ENCODE measurements around the gene SRGAP1. TPM values are rescaled to one million over a fixed set of nuclear protein-coding genes. Genes with fewer than 3 reads are reported as not detected.

SRGAP1 gene
- total RNA-seq, 6 donors from 2014 or later: 4.7 to 36.7 (median 14.0) TPM

DNA sequence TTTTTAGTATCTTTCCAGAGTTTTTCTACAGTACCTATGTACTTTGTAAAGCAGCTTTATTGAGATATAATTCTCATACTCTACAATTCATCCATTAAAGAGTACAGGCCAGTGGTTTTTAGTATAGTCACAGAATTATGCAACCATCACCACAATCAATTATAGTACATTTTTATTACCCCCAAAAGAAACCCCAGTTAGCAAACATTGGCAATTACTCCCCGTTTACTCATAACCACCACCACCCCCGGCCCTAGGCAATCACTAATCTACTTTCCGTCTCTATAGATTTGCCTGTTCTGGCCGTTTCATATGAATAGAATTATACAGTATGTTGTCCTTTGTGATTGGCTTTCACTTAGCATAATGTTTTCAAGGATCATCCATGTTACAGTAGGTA lies 257.8 kb downstream of the SRGAP1 start:
- Histone ChIP-seq H3K27me3 (no peaks in the 10 kb centered on the region), H3K4me1 (no peaks in the 10 kb centered on the region), H3K27ac (no peak overlapping the region), H3K36me3 (peaks cover 0 to 8% (median 0%) of the 10 kb centered on the region in 4 donors), H3K9me3 (no peaks in the 10 kb centered on the region), H3K4me3 (no peak overlapping the region)
- WGBS, 2 donors: 80 to 92% methylated on average over 4 of the region's 4 CpGs
- TF ChIP-seq EP300 (IDR thresholded peaks at IDR 0.05) (no peak), POLR2AphosphoS5 (IDR thresholded peaks at IDR 0.05) (no peak), POLR2A (IDR thresholded peaks at IDR 0.05) (no peak)
- TF ChIP-seq, protein P1, sequence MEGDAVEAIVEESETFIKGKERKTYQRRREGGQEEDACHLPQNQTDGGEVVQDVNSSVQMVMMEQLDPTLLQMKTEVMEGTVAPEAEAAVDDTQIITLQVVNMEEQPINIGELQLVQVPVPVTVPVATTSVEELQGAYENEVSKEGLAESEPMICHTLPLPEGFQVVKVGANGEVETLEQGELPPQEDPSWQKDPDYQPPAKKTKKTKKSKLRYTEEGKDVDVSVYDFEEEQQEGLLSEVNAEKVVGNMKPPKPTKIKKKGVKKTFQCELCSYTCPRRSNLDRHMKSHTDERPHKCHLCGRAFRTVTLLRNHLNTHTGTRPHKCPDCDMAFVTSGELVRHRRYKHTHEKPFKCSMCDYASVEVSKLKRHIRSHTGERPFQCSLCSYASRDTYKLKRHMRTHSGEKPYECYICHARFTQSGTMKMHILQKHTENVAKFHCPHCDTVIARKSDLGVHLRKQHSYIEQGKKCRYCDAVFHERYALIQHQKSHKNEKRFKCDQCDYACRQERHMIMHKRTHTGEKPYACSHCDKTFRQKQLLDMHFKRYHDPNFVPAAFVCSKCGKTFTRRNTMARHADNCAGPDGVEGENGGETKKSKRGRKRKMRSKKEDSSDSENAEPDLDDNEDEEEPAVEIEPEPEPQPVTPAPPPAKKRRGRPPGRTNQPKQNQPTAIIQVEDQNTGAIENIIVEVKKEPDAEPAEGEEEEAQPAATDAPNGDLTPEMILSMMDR (IDR thresholded peaks at IDR 0.05): no peak
- ATAC-seq (ENCODE audit: low FRiP score in 2 of 2) (no peak), DNase-seq (no peak)

DNA sequence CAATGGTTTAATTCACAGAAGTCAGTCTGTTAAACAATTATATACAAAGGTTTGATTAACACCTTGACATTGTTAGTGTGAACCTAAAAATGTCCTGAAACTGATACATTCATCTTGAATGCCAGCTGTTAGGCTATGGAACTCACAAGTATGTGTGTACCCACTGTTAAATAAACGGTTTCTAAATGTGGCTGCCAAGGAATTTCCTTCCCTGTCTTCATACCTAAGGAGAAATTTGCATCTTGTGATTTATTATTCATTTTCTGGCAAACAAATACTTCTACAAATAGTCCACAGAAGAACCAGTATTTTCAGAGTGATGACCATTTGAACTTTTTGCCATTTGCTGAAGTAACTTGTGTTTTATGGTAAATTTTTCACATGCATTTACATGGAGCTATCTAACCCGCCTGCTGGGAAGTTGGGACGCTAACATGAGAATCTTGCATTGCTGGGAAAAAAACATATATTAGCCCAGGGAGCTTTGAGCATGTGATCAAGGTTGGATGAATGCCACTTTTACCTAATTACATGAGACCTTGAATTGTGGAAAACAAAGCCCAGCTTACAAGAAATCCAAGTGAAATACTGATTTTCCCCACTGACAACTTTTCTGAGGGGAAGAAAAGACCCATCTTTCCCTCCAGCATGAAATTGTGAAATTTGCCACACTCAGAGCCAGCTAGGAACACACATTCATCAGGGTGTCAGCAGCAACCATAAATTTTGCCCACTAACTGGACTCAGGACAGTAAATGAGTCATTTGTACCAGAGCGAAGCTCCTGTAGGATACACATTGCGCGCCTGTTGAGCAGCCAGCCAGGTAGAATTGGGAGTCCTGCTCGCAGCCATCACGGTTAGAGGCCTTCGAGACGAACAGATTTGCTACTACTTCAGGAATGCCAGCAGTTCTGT lies 259.6 kb downstream of the SRGAP1 start:
- Histone ChIP-seq H3K27ac (no peak overlapping the region), H3K4me1 (no peaks in the 10 kb centered on the region), H3K4me3 (no peak overlapping the region), H3K27me3 (no peaks in the 10 kb centered on the region), H3K9me3 (no peaks in the 10 kb centered on the region), H3K36me3 (no peaks in the 10 kb centered on the region)
- DNase-seq: no peak
- TF ChIP-seq POLR2AphosphoS5 (IDR thresholded peaks at IDR 0.05): no peak
- TF ChIP-seq, protein P1 (IDR thresholded peaks at IDR 0.05): no peak
- no peak for TF ChIP-seq EP300 (IDR thresholded peaks at IDR 0.05)
- no peak for TF ChIP-seq POLR2A (IDR thresholded peaks at IDR 0.05)
- WGBS, 2 donors: 86 to 89% methylated on average over 10 of the region's 10 CpGs
- ATAC-seq (ENCODE audit: low FRiP score in 2 of 2): no peak

DNA sequence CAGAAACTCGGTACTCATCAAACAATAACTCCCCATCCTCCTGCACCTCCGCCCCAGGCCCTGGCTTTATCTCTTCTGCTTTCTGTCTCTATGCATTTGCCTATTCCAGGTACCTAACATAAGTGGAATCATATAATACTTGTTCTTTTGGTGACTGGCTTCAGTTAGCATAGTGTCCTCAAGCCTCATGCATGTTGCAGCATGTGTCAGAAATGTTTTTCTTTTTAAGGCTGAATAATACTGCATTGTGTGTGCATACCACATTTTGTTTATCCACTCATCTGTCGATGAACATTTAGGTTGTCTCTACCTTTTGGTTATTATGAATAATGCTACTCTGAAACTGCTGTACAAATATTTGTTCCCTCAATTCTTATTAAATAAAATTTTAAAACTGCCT lies 260.5 kb downstream of the SRGAP1 start:
- Histone ChIP-seq H3K27ac (no peak overlapping the region), H3K9me3 (no peaks in the 10 kb centered on the region), H3K4me3 (no peak overlapping the region), H3K27me3 (no peaks in the 10 kb centered on the region), H3K4me1 (no peaks in the 10 kb centered on the region), H3K36me3 (peaks cover 0 to 4% (median 0%) of the 10 kb centered on the region in 4 donors)
- DNase-seq (no peak), ATAC-seq (ENCODE audit: low FRiP score in 2 of 2) (no peak)
- 84 to 87% methylated on average over 3 of the region's 3 CpGs for WGBS, 2 donors
- TF ChIP-seq POLR2A (IDR thresholded peaks at IDR 0.05) (no peak), EP300 (IDR thresholded peaks at IDR 0.05) (no peak), POLR2AphosphoS5 (IDR thresholded peaks at IDR 0.05) (no peak)
- TF ChIP-seq, protein P1 (IDR thresholded peaks at IDR 0.05): no peak

DNA sequence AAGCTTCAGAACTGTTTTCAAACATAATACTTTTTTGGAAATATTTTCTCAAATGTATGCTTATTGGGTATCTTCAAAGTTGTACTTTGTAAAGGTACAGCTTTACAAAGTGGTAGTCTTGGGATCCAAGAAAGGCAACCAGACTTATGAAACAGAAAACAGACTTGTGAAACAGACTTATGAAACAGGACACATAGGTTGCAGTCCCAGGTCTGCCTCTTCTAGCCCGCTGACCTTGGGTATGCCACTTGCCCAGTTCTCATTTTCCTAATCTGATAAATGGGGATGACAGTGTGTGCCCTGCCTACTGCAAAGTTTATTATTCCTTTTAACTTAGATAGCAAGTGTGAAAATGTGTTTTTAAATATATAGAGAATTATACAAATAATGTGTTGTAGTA lies 263.3 kb downstream of the SRGAP1 start:
- Histone ChIP-seq H3K27ac (no peak overlapping the region), H3K27me3 (no peaks in the 10 kb centered on the region), H3K36me3 (peaks cover 0 to 12% (median 0%) of the 10 kb centered on the region in 4 donors), H3K9me3 (no peaks in the 10 kb centered on the region), H3K4me3 (no peak overlapping the region), H3K4me1 (no peaks in the 10 kb centered on the region)
- 83 to 85% methylated on average over 1 of the region's 1 CpG for WGBS, 2 donors
- ATAC-seq (ENCODE audit: low FRiP score in 2 of 2) (no peak), DNase-seq (no peak)
- no peak for TF ChIP-seq POLR2A (IDR thresholded peaks at IDR 0.05)
- TF ChIP-seq, protein P1 (IDR thresholded peaks at IDR 0.05): no peak

DNA sequence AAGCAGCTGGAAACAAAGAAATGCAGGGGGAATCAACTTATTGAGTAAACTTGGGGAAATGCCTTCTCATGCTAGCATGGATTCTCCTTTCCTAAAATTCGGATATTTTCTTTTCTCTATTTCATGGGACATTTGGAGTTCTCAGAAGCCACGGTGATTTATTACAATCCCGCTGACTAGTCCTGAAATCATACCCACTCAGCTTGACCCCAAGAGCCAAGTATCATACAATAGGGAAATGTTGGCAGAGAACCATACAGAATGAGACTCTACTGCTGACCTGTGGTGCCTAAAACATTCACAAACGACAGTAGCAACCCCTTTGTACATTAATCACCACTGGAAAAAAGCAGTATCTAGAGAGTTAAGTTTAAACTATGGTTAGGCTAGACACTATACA lies 265.2 kb downstream of the SRGAP1 start:
- DNase-seq (no peak), ATAC-seq (ENCODE audit: low FRiP score in 2 of 2) (no peak)
- no peaks in the 10 kb centered on the region for H3K4me1 ChIP-seq
- 88 to 91% methylated on average over 4 of the region's 4 CpGs for WGBS, 2 donors
- H3K36me3 ChIP-seq: peaks cover 0 to 12% (median 0%) of the 10 kb centered on the region in 4 donors
- no peak for TF ChIP-seq POLR2AphosphoS5 (IDR thresholded peaks at IDR 0.05)
- TF ChIP-seq, protein P1 (IDR thresholded peaks at IDR 0.05): no peak
- TF ChIP-seq EP300 (IDR thresholded peaks at IDR 0.05): no peak
- no peak for TF ChIP-seq POLR2A (IDR thresholded peaks at IDR 0.05)
- H3K27me3 ChIP-seq: no peaks in the 10 kb centered on the region
- no peak overlapping the region for H3K4me3 ChIP-seq
- no peak overlapping the region for H3K27ac ChIP-seq
- no peaks in the 10 kb centered on the region for H3K9me3 ChIP-seq

Data from upper lobe of left lung (tissue), 6 donors.